Endothelial cell of umbilical vein (primary cell): ENCODE data around the gene CLASP2. TPM values are rescaled to one million over a fixed set of nuclear protein-coding genes. Genes with fewer than 3 reads are reported as not detected.

ENCODE experiments used
- BruUV-seq: library from RNA; stranded (reverse); fragments of 400-500 nt; replicated peaks from 2 replicates; lab custom pipeline; 2021; lab: Mats Ljungman, UMichigan
- CTCF ChIA-PET: fragments of 300-600, 350-600 bp; sonication (Branson Sonifier 250); formaldehyde crosslinking; loops from one replicate; lab custom pipeline; 2021; ENCODE audit warnings: antibody characterized with exemption, inconsistent platforms; lab: Charles Lee
- POLR2A ChIA-PET: fragments of 300-600, 350-600 bp; sonication (Branson Sonifier 250); formaldehyde crosslinking; loops from one replicate; lab custom pipeline; 2021; ENCODE audit warnings: antibody characterized with exemption, inconsistent platforms; lab: Charles Lee
- DNase-seq: peaks from one replicate; pipeline ENCODE4 v3.0.0-alpha.2; 2011; ENCODE audit warnings: low read depth, low spot score
- FAIRE-seq: peaks from 2 replicates; lab custom pipeline; 2011; peaks lifted over from hg19 to GRCh38; lab: Jason Lieb, UNC
- H2AFZ ChIP-seq: 2 replicates; pipeline ENCODE4 v1.6.0; 2012; ENCODE audit warnings: low read depth, low read length, control low read depth, inconsistent platforms
- H3K27ac ChIP-seq: 2 replicates; pipeline ENCODE4 v1.5.1; 2011; ENCODE audit warnings: low read depth, mild to moderate bottlenecking, control low read depth, low read length, moderate library complexity; ENCODE audit not compliant: insufficient read depth
- H3K27me3 ChIP-seq, 2 experiments: 2 replicates each; pipeline versions ENCODE4 v1.6.0 to v1.6.1; 2011; ENCODE audit warnings: low read length in 2 of 2, mixed read lengths in 1 of 2; ENCODE audit not compliant: control insufficient read depth in 2 of 2, insufficient read depth in 2 of 2
- H3K36me3 ChIP-seq, 2 experiments: 2 replicates in 1 of 2; 3 replicates in 1 of 2; pipeline ENCODE4 v1.5.1; 2011; ENCODE audit warnings: low read length in 2 of 2, mild to moderate bottlenecking in 1 of 2, moderate library complexity in 1 of 2; ENCODE audit not compliant: control insufficient read depth in 2 of 2, insufficient read depth in 2 of 2; ENCODE audit errors: extremely low read depth in 1 of 2
- H3K4me1 ChIP-seq: 3 replicates; pipeline ENCODE4 v1.5.1; 2011; ENCODE audit warnings: mild to moderate bottlenecking, low read length; ENCODE audit not compliant: control insufficient read depth, insufficient read depth; ENCODE audit errors: extremely low read depth
- H3K4me2 ChIP-seq: 2 replicates; pipeline ENCODE4 v1.6.1; 2011; ENCODE audit warnings: low read length, control low read depth, mixed read lengths; ENCODE audit not compliant: insufficient read depth
- H3K4me3 ChIP-seq, 3 experiments: fragments of 200-600 bp in 1 of 3; sonication (generic), shearing (Covaris generic) in 1 of 3; replicated peaks in 1 of 3; 2 replicates each; pipeline ENCODE4 v1.5.1; 2011 to 2016; ENCODE audit warnings: control low read depth in 3 of 3, low read length in 3 of 3, mild to moderate bottlenecking in 2 of 3, inconsistent platforms in 1 of 3, low read depth in 1 of 3, moderate library complexity in 1 of 3; ENCODE audit not compliant: insufficient read depth in 1 of 3
- H3K79me2 ChIP-seq: 2 replicates; pipeline ENCODE4 v1.6.0; 2012; ENCODE audit warnings: low read length, inconsistent platforms; ENCODE audit not compliant: control insufficient read depth, insufficient read depth
- H3K9ac ChIP-seq: replicated peaks from 2 replicates; pipeline ENCODE3; 2011; ENCODE audit warnings: low read length, control low read depth; ENCODE audit not compliant: insufficient read depth; ENCODE audit errors: extremely low read depth
- H3K9me1 ChIP-seq: replicated peaks from 3 replicates; pipeline ENCODE4 v1.6.0; 2011; ENCODE audit warnings: mild to moderate bottlenecking, low read length; ENCODE audit not compliant: control insufficient read depth, insufficient read depth; ENCODE audit errors: extremely low read depth
- H3K9me3 ChIP-seq: replicated peaks from 2 replicates; pipeline ENCODE4 v1.5.1; 2012; ENCODE audit warnings: low read length, inconsistent platforms; ENCODE audit not compliant: control insufficient read depth, insufficient read depth
- H4K20me1 ChIP-seq: replicated peaks from 2 replicates; pipeline ENCODE3; 2011; ENCODE audit warnings: mild to moderate bottlenecking, low read length; ENCODE audit not compliant: control insufficient read depth, insufficient read depth; ENCODE audit errors: extremely low read depth
- EZH2 ChIP-seq: IDR thresholded peaks from 2 replicates; pipeline ENCODE4 v1.6.1; 2012; ENCODE audit warnings: borderline replicate concordance, low read depth, mild to moderate bottlenecking, moderate library complexity, low read length, inconsistent platforms; ENCODE audit not compliant: severe bottlenecking
- FOS ChIP-seq: IDR thresholded peaks from 2 replicates; pipeline ENCODE4 v1.6.1; 2011; ENCODE audit warnings: mild to moderate bottlenecking, low read length, moderate library complexity, borderline replicate concordance; ENCODE audit not compliant: insufficient read depth
- GATA2 ChIP-seq: IDR thresholded peaks from 2 replicates; pipeline ENCODE4 v1.7.0; 2011; ENCODE audit warnings: low read depth, mild to moderate bottlenecking, moderate library complexity, mixed read lengths, low read length; ENCODE audit not compliant: insufficient read length, insufficient read depth
- JUN ChIP-seq: IDR thresholded peaks from 2 replicates; pipeline ENCODE4 v1.6.1; 2011; ENCODE audit warnings: borderline replicate concordance, low read depth; ENCODE audit not compliant: insufficient read length, insufficient read depth
- MYC ChIP-seq: IDR thresholded peaks from one replicate; pipeline ENCODE4 v1.6.1; 2011; ENCODE audit warnings: mild to moderate bottlenecking, low read depth, low read length
- POLR2A ChIP-seq: IDR thresholded peaks from 2 replicates; pipeline ENCODE4 v1.6.1; 2012; ENCODE audit warnings: low read depth, mild to moderate bottlenecking, control low read depth, low read length
- POLR2AphosphoS5 ChIP-seq: IDR thresholded peaks from 2 replicates; pipeline ENCODE4 v1.6.1; 2012; ENCODE audit warnings: low read depth, mild to moderate bottlenecking, control low read depth, low read length, moderate library complexity; ENCODE audit not compliant: insufficient read depth
- dilution Hi-C: fragments of 300-500 bp; cut with MboI; formaldehyde crosslinking; loops from one replicate; pipeline ENCODE4 v1.15.0; 2019; ENCODE audit warnings: low sequenced_read_pairs; ENCODE audit not compliant: extremely low pct_ligation_motif_present
- intact Hi-C: fragments of 100-400 bp; cut with micrococcal nuclease; formaldehyde crosslinking; loops from one replicate; pipeline ENCODE4 v1.10.0; 2022
- polyA plus RNA-seq, 4 experiments: library from polyadenylated mRNA; depleted of rRNA in 3 of 4; stranded (reverse) in 3 of 4; unstranded in 1 of 4; fragments of >200 nt; gene quantifications; 2 replicates each; pipeline versions ENCODE4 v1.2.1 to v1.2.3, GENCODE V29; 2011 to 2012; ENCODE audit warnings: missing spikeins in 1 of 4
- total RNA-seq: library from RNA; stranded (reverse); gene quantifications from 2 replicates; pipeline ENCODE4 v1.2.3, GENCODE V29; 2021
- TF ChIP-seq, protein P1 (sequence below), 2 donors: IDR thresholded peaks; 1 replicate in 1 of 2; 2 replicates in 1 of 2; pipeline ENCODE4 v1.5.1; 2011; ENCODE audit warnings: low read length in 2 of 2, mild to moderate bottlenecking in 2 of 2, moderate library complexity in 2 of 2, control low read depth in 1 of 2, inconsistent platforms in 1 of 2, low read depth in 1 of 2; ENCODE audit not compliant: insufficient read depth in 1 of 2; ENCODE audit errors: extremely low read depth in 1 of 2
- TF ChIP-seq, protein P2 (sequence below): IDR thresholded peaks from 2 replicates; pipeline ENCODE4 v1.6.1; 2011; ENCODE audit not compliant: insufficient read depth, insufficient read length

Gene CLASP2
- total and polyA plus RNA-seq, 2 donors (not counting 3 experiments of a cell fraction or from before 2014, with no cell fraction given), result 15.0 to 55.0 TPM

DNA sequence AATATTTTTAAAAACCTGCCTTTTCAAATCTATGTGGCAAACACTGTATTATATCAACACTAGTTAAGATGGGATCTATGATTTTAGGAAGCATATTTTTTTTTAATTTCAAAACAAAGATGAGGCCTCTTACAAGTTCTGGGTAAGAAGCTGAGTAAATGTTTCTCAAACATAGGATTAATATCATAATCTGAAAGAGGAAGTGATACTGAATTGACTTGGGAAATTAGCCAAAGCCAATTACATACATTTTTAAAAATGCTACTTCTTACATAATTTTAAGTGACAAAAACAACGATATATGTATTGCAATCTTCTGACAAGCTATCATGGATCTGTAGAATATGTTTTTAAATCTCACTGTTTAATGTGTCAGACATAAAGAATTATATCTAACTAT, 142.7 kb downstream of the CLASP2 start:
- intact Hi-C loops, result no loop called here
- FAIRE-seq, result no peak
- peaks cover 30% of the 10 kb centered on the region for H3K4me1 ChIP-seq
- H4K20me1 ChIP-seq, result no peaks in the 10 kb centered on the region
- H2AFZ ChIP-seq, result no peak overlapping the region
- no peak overlapping the region for H3K9ac ChIP-seq
- H3K9me1 ChIP-seq, result no peaks in the 10 kb centered on the region
- POLR2A ChIA-PET, result no interaction called here
- CTCF ChIA-PET, result interaction anchor here (1.2 kb wide), 1 partner anchor 18 kb away, joined by 3 read pairs; no protein-coding TSS in a partner anchor
- no peaks in the 10 kb centered on the region for H3K79me2 ChIP-seq
- H3K4me3 ChIP-seq, result no peak overlapping the region
- H3K36me3 ChIP-seq, result peaks cover 0 to 2% of the 10 kb centered on the region in 2 experiments
- H3K27ac ChIP-seq, result no peak overlapping the region
- no peak overlapping the region for H3K4me2 ChIP-seq
- TF ChIP-seq GATA2 (no peak), FOS (no peak), MYC (no peak), POLR2A (no peak), POLR2AphosphoS5 (no peak), JUN (no peak), EZH2 (no peak)
- TF ChIP-seq, protein P1, sequence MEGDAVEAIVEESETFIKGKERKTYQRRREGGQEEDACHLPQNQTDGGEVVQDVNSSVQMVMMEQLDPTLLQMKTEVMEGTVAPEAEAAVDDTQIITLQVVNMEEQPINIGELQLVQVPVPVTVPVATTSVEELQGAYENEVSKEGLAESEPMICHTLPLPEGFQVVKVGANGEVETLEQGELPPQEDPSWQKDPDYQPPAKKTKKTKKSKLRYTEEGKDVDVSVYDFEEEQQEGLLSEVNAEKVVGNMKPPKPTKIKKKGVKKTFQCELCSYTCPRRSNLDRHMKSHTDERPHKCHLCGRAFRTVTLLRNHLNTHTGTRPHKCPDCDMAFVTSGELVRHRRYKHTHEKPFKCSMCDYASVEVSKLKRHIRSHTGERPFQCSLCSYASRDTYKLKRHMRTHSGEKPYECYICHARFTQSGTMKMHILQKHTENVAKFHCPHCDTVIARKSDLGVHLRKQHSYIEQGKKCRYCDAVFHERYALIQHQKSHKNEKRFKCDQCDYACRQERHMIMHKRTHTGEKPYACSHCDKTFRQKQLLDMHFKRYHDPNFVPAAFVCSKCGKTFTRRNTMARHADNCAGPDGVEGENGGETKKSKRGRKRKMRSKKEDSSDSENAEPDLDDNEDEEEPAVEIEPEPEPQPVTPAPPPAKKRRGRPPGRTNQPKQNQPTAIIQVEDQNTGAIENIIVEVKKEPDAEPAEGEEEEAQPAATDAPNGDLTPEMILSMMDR (IDR thresholded peaks at IDR 0.05; ENCODE audit: extremely low read depth in 1 of 2, insufficient read depth in 1 of 2, low read depth in 1 of 2, low read length in 2 of 2), result no peak
- TF ChIP-seq, protein P2, sequence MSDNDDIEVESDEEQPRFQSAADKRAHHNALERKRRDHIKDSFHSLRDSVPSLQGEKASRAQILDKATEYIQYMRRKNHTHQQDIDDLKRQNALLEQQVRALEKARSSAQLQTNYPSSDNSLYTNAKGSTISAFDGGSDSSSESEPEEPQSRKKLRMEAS, result no peak
- H3K9me3 ChIP-seq, result no peaks in the 10 kb centered on the region
- BruUV-seq, result no TSS peak
- dilution Hi-C loops, result no loop called here
- H3K27me3 ChIP-seq, result no peaks in the 10 kb centered on the region
- no peak for DNase-seq
